Endodermal cell (in vitro differentiated cells): ENCODE data around the gene RPTOR. TPM values are rescaled to one million over a fixed set of nuclear protein-coding genes. Genes with fewer than 3 reads are reported as not detected.

Experiments
- DNase-seq: peaks from one replicate; pipeline ENCODE4 v3.0.0-alpha.2; 2017
- H3K27ac ChIP-seq: 2 replicates; pipeline ENCODE4 v1.5.1; 2013; ENCODE audit warnings: mild to moderate bottlenecking, low read depth, low read length, moderate library complexity
- H3K27me3 ChIP-seq: 2 replicates; pipeline ENCODE4 v1.6.1; 2013; ENCODE audit warnings: mild to moderate bottlenecking, low read length, moderate library complexity; ENCODE audit not compliant: insufficient read depth, control insufficient read depth, poor library complexity, severe bottlenecking
- H3K36me3 ChIP-seq: 2 replicates; pipeline ENCODE4 v1.7.0; 2013; ENCODE audit warnings: mild to moderate bottlenecking, low read length, moderate library complexity; ENCODE audit not compliant: control insufficient read depth, insufficient read depth
- H3K4me1 ChIP-seq: one replicate; pipeline ENCODE4 v1.7.0; 2013; ENCODE audit warnings: low read length; ENCODE audit not compliant: control insufficient read depth, insufficient read depth
- H3K4me3 ChIP-seq: 2 replicates; pipeline ENCODE4 v1.5.1; 2013; ENCODE audit warnings: mild to moderate bottlenecking, low read length, moderate library complexity
- H3K9ac ChIP-seq: 2 replicates; pipeline ENCODE4 v1.6.1; 2013; ENCODE audit warnings: mild to moderate bottlenecking, low read length, moderate library complexity; ENCODE audit not compliant: poor library complexity, severe bottlenecking; ENCODE audit errors: extremely low read depth
- H3K9me3 ChIP-seq: 2 replicates; pipeline ENCODE4 v1.6.1; 2013; ENCODE audit warnings: mild to moderate bottlenecking, low read length, moderate library complexity; ENCODE audit not compliant: control insufficient read depth
- H3K27ac Mint-ChIP-seq: 2 replicates; pipeline ENCODE4 v1.8.0; 2020; ENCODE audit warnings: mixed read lengths
- H3K27me3 Mint-ChIP-seq: 2 replicates; pipeline ENCODE4 v1.8.0; 2021; ENCODE audit warnings: mild to moderate bottlenecking, mixed read lengths; ENCODE audit not compliant: insufficient read depth
- H3K36me3 Mint-ChIP-seq: 2 replicates; pipeline ENCODE4 v1.8.0; 2020; ENCODE audit warnings: low read depth, mixed read lengths
- H3K4me1 Mint-ChIP-seq: 2 replicates; pipeline ENCODE4 v1.8.0; 2020; ENCODE audit warnings: mixed read lengths
- H3K4me3 Mint-ChIP-seq: 2 replicates; pipeline ENCODE4 v1.8.0; 2020; ENCODE audit warnings: mild to moderate bottlenecking, moderate library complexity, mixed read lengths
- H3K9me3 Mint-ChIP-seq: 2 replicates; pipeline ENCODE4 v1.8.0; 2020; ENCODE audit warnings: mild to moderate bottlenecking, mixed read lengths
- CTCF ChIP-seq: fragments of 200-600 bp; sonication (generic); conservative IDR thresholded peaks from 2 replicates; pipeline ENCODE4 v1.5.0; 2021; ENCODE audit warnings: antibody characterized with exemption, mild to moderate bottlenecking
- WGBS, 2 experiments: methylation state at CpG; one replicate each; pipeline versions ENCODE4 v1.1.5 to v1.1.7; 2013; ENCODE audit warnings: missing lambda C conversion rate in 2 of 2, mixed read lengths in 1 of 2; ENCODE audit not compliant: insufficient coverage in 1 of 2, insufficient read length in 1 of 2; 5-methylcytosine and 5-hydroxymethylcytosine counted together
- total RNA-seq, 2 donors: library from RNA; stranded (reverse); fragmentation: NEBNext Ultra II Directional in 1 of 2; extraction: Animal tissue kit (Norgen Biotek cat#: 25700) in 1 of 2; gene quantifications; 2 replicates in 1 of 2; 3 replicates in 1 of 2; pipeline ENCODE4 v1.2.1, GENCODE V29; 2021

Gene RPTOR
- total RNA-seq, 2 donors from 2014 or later, result 45.1 to 53.4 TPM

- no peak for TF ChIP-seq CTCF
- Histone ChIP-seq H3K27ac (no peak overlapping the region), H3K9ac (no peak overlapping the region), H3K36me3 (peaks cover 4% of the 10 kb centered on the region), H3K4me1 (peaks cover 15% of the 10 kb centered on the region), H3K4me3 (no peak overlapping the region), H3K9me3 (no peaks in the 10 kb centered on the region), H3K27me3 (no peaks in the 10 kb centered on the region)
- Mint-ChIP-seq H3K4me1 (peaks cover 48% of the 10 kb centered on the region), H3K4me3 (peak overlapping the region; percentile 24), H3K27ac (peak overlapping the region; percentile 69), H3K36me3 (peaks cover 4% of the 10 kb centered on the region), H3K27me3 (no peaks in the 10 kb centered on the region), H3K9me3 (no peaks in the 10 kb centered on the region)
- DNase-seq, result peak; percentile 70
- WGBS, 2 experiments, result 77 to 82% methylated on average over 17 to 25 of the region's 25 CpGs
These were observed 76.8 kb downstream of the RPTOR start for GRCh38 chr17:80621335-80621996.

- no peak overlapping the region for H3K27ac ChIP-seq
- peak overlapping the region; percentile 24 for H3K4me3 Mint-ChIP-seq
- WGBS, 2 experiments, result 48 to 61% methylated on average over 2 to 3 of the region's 3 CpGs
- TF ChIP-seq CTCF, result no peak
- peak; percentile 81 for DNase-seq
- no peaks in the 10 kb centered on the region for H3K27me3 Mint-ChIP-seq
- H3K4me1 Mint-ChIP-seq, result peaks cover 48% of the 10 kb centered on the region
- peak overlapping the region; percentile 32 for H3K4me3 ChIP-seq
- no peaks in the 10 kb centered on the region for H3K9me3 ChIP-seq
- H3K27me3 ChIP-seq, result no peaks in the 10 kb centered on the region
- no peak overlapping the region for H3K9ac ChIP-seq
- peaks cover 5% of the 10 kb centered on the region for H3K36me3 ChIP-seq
- no peaks in the 10 kb centered on the region for H3K9me3 Mint-ChIP-seq
- H3K4me1 ChIP-seq, result peaks cover 15% of the 10 kb centered on the region
- H3K36me3 Mint-ChIP-seq, result peaks cover 7% of the 10 kb centered on the region
- H3K27ac Mint-ChIP-seq, result peak overlapping the region; percentile 69
These were observed 77.3 kb downstream of the RPTOR start for GRCh38 chr17:80621997-80622357.

GRCh38 chr17:80624864-80625263, 80.2 kb downstream of the RPTOR start:
- Histone ChIP-seq H3K27ac (no peak overlapping the region), H3K4me1 (peaks cover 11% of the 10 kb centered on the region), H3K27me3 (no peaks in the 10 kb centered on the region), H3K36me3 (peaks cover 5% of the 10 kb centered on the region), H3K9me3 (no peaks in the 10 kb centered on the region), H3K9ac (no peak overlapping the region), H3K4me3 (no peak overlapping the region)
- peaks cover 32% of the 10 kb centered on the region for H3K4me1 Mint-ChIP-seq
- H3K4me3 Mint-ChIP-seq, result no peak overlapping the region
- no peaks in the 10 kb centered on the region for H3K27me3 Mint-ChIP-seq
- DNase-seq, result peak; percentile 56
- 90 to 91% methylated on average over 9 to 14 of the region's 14 CpGs for WGBS, 2 experiments
- TF ChIP-seq CTCF, result no peak
- peak overlapping the region; percentile 16 for H3K27ac Mint-ChIP-seq
- H3K36me3 Mint-ChIP-seq, result peaks cover 13% of the 10 kb centered on the region
- H3K9me3 Mint-ChIP-seq, result no peaks in the 10 kb centered on the region
